Ovary (tissue), 9 donors: Measurements from ENCODE around the gene RAB27B. TPM values are rescaled to one million over a fixed set of nuclear protein-coding genes. Genes with fewer than 3 reads are reported as not detected.
"Not testable (repeated sequence)": the region's sequence is repeated elsewhere in the genome, so short reads cannot be mapped to it uniquely, and the experiment has no call there.

Experiments
- DNase-seq, 5 donors: peaks; one replicate each; pipeline ENCODE4 v3.0.0-alpha.2; 2019 to 2020
- H3K27ac ChIP-seq, 2 donors: fragments of 200-600 bp; one replicate each; pipeline versions ENCODE4 v1.5.1 to v1.8.0; 2019 to 2022
- H3K27me3 ChIP-seq: fragments of 200-600 bp; one replicate; pipeline ENCODE4 v1.8.0; 2022
- H3K36me3 ChIP-seq: fragments of 200-600 bp; sonication (generic); one replicate; pipeline ENCODE4 v1.5.1; 2019
- H3K4me1 ChIP-seq: one replicate; pipeline ENCODE4 v1.8.1; 2013; ENCODE audit warnings: mild to moderate bottlenecking, moderate library complexity; ENCODE audit not compliant: insufficient read depth
- H3K4me3 ChIP-seq: fragments of 200-600 bp; sonication (generic); one replicate; pipeline ENCODE4 v1.5.1; 2017
- H3K9me3 ChIP-seq, 2 donors: fragments of 200-600 bp in 1 of 2; sonication (generic) in 1 of 2; one replicate each; pipeline versions ENCODE4 v1.5.1 to v1.8.1; 2013 to 2019; ENCODE audit warnings: mild to moderate bottlenecking in 1 of 2, moderate library complexity in 1 of 2
- CTCF ChIP-seq, 3 donors: fragments of 450-650 bp in 2 of 3; fragments of 200-600 bp in 1 of 3; IDR thresholded peaks; one replicate each; pipeline versions ENCODE4 v1.5.1 to v1.8.0; 2016 to 2022; ENCODE audit warnings: antibody characterized with exemption in 3 of 3, mild to moderate bottlenecking in 1 of 3
- EP300 ChIP-seq: sonication (generic); formaldehyde crosslinking; IDR thresholded peaks from one replicate; pipeline ENCODE4 v1.6.1; 2017; ENCODE audit warnings: antibody characterized with exemption
- POLR2A ChIP-seq: fragments of 450-650 bp; IDR thresholded peaks from one replicate; pipeline ENCODE4 v1.6.1; 2017; ENCODE audit warnings: antibody characterized with exemption, mild to moderate bottlenecking, moderate library complexity
- WGBS, 3 donors: extraction: QIAGEN DNeasy Blood & Tissue Kit in 1 of 3; methylation state at CpG; one replicate each; pipeline versions ENCODE4 v1.1.5 to v1.1.7; 2013 to 2017; 5-methylcytosine and 5-hydroxymethylcytosine counted together
- intact Hi-C, 4 donors: fragments of 100-400 bp; cut with DNase I; formaldehyde crosslinking; loops; one replicate each; pipeline versions ENCODE4 v1.11.0 to v1.15.1; 2022 to 2023
- polyA plus RNA-seq, 2 donors: library from polyadenylated mRNA; stranded (reverse); fragments of 200-250 nt in 1 of 2; fragments of 350-450 nt in 1 of 2; fragmentation: Illumina TruSeq in 1 of 2; extraction: RNeasy Lipid Tissue Mini Kit (QIAGEN cat#74804) in 1 of 2; gene quantifications; one replicate each; pipeline ENCODE4 v1.2.3, GENCODE V29; 2013 to 2014
- total RNA-seq, 7 donors: library from RNA; depleted of rRNA in 2 of 7; stranded (reverse); fragments of >200 nt in 2 of 7; fragmentation: NEBNext Ultra II Directional in 3 of 7; extraction: Animal tissue kit (Norgen Biotek cat#: 25700) in 3 of 7; gene quantifications; one replicate each; pipeline versions ENCODE4 v1.1.0 to v1.2.4, GENCODE V29; 2016 to 2023
- donor health status: DM: no; HTN: no; CAD: no; lungs with moderate emphysema.
- donor health status: DM: no; HTN: no; CAD: no.
- donor health status: Bipolar disorder and iron deficiency.
- donor health status: DM: yes; HTN: yes; CAD: no.
- donor health status: DM: no; HTN: no; CAD: no.
- donor health status: DM: yes; HTN: yes; CAD: no.

RAB27B gene
- total and polyA plus RNA-seq, 9 donors: 0.05 to 3.9 (median 0.12) TPM

- Histone ChIP-seq H3K9me3 (no peaks in the 10 kb centered on the region), H3K27ac (no peak overlapping the region), H3K4me3 (no peak overlapping the region), H3K4me1 (no peaks in the 10 kb centered on the region), H3K36me3 (no peaks in the 10 kb centered on the region), H3K27me3 (no peaks in the 10 kb centered on the region)
- DNase-seq: no peak
- TF ChIP-seq EP300 (no peak), POLR2A (no peak), CTCF (IDR thresholded peaks at IDR 0.05) (no peak)
- intact Hi-C loops: no loop called here
- WGBS, 3 donors: 85 to 95% (median 91%) methylated on average over 2 of the region's 2 CpGs
Measured at GRCh38 chr18:54812885-54813284, 15.4 kb upstream of the RAB27B start.

- intact Hi-C loops: no loop called here
- no peak overlapping the region for H3K27ac ChIP-seq
- DNase-seq: no peak
- H3K9me3 ChIP-seq: no peaks in the 10 kb centered on the region
- 87 to 100% (median 100%) methylated on average over 1 of the region's 1 CpG for WGBS, 3 donors
- TF ChIP-seq EP300 (no peak), CTCF (IDR thresholded peaks at IDR 0.05) (no peak), POLR2A (no peak)
- H3K27me3 ChIP-seq: no peaks in the 10 kb centered on the region
- no peaks in the 10 kb centered on the region for H3K4me1 ChIP-seq
- no peak overlapping the region for H3K4me3 ChIP-seq
- H3K36me3 ChIP-seq: no peaks in the 10 kb centered on the region
Measured at GRCh38 chr18:54813305-54813704, 15.0 kb upstream of the RAB27B start.

- DNase-seq: no peak
- intact Hi-C loops: no loop called here
- TF ChIP-seq POLR2A: no peak
- TF ChIP-seq CTCF (IDR thresholded peaks at IDR 0.05): no peak
- no peak for TF ChIP-seq EP300
- Histone ChIP-seq H3K27me3 (no peaks in the 10 kb centered on the region), H3K9me3 (no peaks in the 10 kb centered on the region), H3K36me3 (no peaks in the 10 kb centered on the region), H3K27ac (no peak overlapping the region), H3K4me1 (no peaks in the 10 kb centered on the region), H3K4me3 (no peak overlapping the region)
- 0 to 5% (median 2%) methylated on average over 1 of the region's 1 CpG for WGBS, 3 donors
Measured at GRCh38 chr18:54813977-54814565, 14.2 kb upstream of the RAB27B start.

- TF ChIP-seq POLR2A: no peak
- Histone ChIP-seq H3K27me3 (no peaks in the 10 kb centered on the region), H3K36me3 (no peaks in the 10 kb centered on the region), H3K4me3 (no peak overlapping the region), H3K4me1 (no peaks in the 10 kb centered on the region), H3K9me3 (no peaks in the 10 kb centered on the region), H3K27ac (no peak overlapping the region)
- 90 to 92% (median 90%) methylated on average over 2 of the region's 2 CpGs for WGBS, 3 donors
- DNase-seq: no peak
- intact Hi-C loops: no loop called here
Measured at GRCh38 chr18:54815086-54815485, 13.2 kb upstream of the RAB27B start.

- H3K27ac ChIP-seq, H3K27me3 ChIP-seq, H3K4me3 ChIP-seq, DNase-seq, H3K4me1 ChIP-seq, H3K36me3 ChIP-seq, intact Hi-C loops, H3K9me3 ChIP-seq: not testable (repeated sequence)
- WGBS, 3 donors: 90 to 93% (median 91%) methylated on average over 2 of the region's 2 CpGs
Measured at GRCh38 chr18:54820785-54821275, 7.4 kb upstream of the RAB27B start.
